OCI-LY7 (cell line): ENCODE results near the gene OR51B4. TPM values are rescaled to one million over a fixed set of nuclear protein-coding genes. Genes with fewer than 3 reads are reported as not detected.

Source experiments
- Bru-seq: library from RNA; stranded (reverse); fragments of 400-500 nt; gene quantifications from one replicate; lab custom pipeline; 2021; lab: Mats Ljungman, UMichigan
- BruChase-seq, 2 experiments: library from RNA; stranded (reverse); fragments of 400-500 nt; gene quantifications; one replicate each; lab custom pipeline; 2021; lab: Mats Ljungman, UMichigan
- BruUV-seq: library from RNA; stranded (reverse); fragments of 400-500 nt; replicated peaks from 2 replicates; lab custom pipeline; 2021; lab: Mats Ljungman, UMichigan
- CTCF ChIA-PET: fragments of 300-600 bp; sonication (Branson Sonifier 250); formaldehyde crosslinking; loops from one replicate; lab custom pipeline; 2022; ENCODE audit warnings: antibody characterized with exemption; ENCODE audit not compliant: unreplicated experiment; lab: Charles Lee
- POLR2A ChIA-PET: fragments of 300-600 bp; sonication (Branson Sonifier 250); formaldehyde crosslinking; loops from one replicate; lab custom pipeline; 2022; ENCODE audit warnings: antibody characterized with exemption; lab: Charles Lee
- DNase-seq: peaks from one replicate; pipeline ENCODE4 v3.0.0-alpha.2; 2015; ENCODE audit warnings: low spot score
- H2AFZ ChIP-seq: fragments of 200-600 bp; sonication (generic), shearing (Covaris generic); 2 replicates; pipeline ENCODE4 v1.6.1; 2014; ENCODE audit warnings: mild to moderate bottlenecking, antibody characterized with exemption, low read length, moderate library complexity
- H3K27ac ChIP-seq: fragments of 200-600 bp; sonication (generic); 2 replicates; pipeline ENCODE4 v1.5.1; 2014; ENCODE audit warnings: mixed run types, low read depth, mild to moderate bottlenecking, moderate library complexity, low read length, inconsistent platforms; ENCODE audit not compliant: poor library complexity, severe bottlenecking
- H3K36me3 ChIP-seq: fragments of 200-600 bp; sonication (generic); 2 replicates; pipeline ENCODE4 v1.6.1; 2014; ENCODE audit warnings: mild to moderate bottlenecking, antibody characterized with exemption, low read length, moderate library complexity, mixed read lengths; ENCODE audit not compliant: insufficient read depth
- H3K4me1 ChIP-seq: fragments of 200-600 bp; sonication (generic); 2 replicates; pipeline ENCODE4 v1.5.1; 2014; ENCODE audit warnings: mild to moderate bottlenecking, low read length; ENCODE audit not compliant: insufficient read depth, poor library complexity, severe bottlenecking
- H3K4me2 ChIP-seq: fragments of 200-600 bp; sonication (generic); 2 replicates; pipeline ENCODE4 v1.6.1; 2014; ENCODE audit warnings: mild to moderate bottlenecking, low read length
- H3K4me3 ChIP-seq: fragments of 200-600 bp; sonication (generic); 2 replicates; pipeline ENCODE4 v1.5.1; 2014; ENCODE audit warnings: mild to moderate bottlenecking, low read depth, low read length; ENCODE audit not compliant: poor library complexity, severe bottlenecking
- H3K79me2 ChIP-seq: fragments of 200-600 bp; sonication (generic); 2 replicates; pipeline ENCODE4 v1.6.1; 2016; ENCODE audit warnings: low read depth, mild to moderate bottlenecking, low read length, moderate library complexity, mixed read lengths; ENCODE audit not compliant: insufficient read depth
- H3K9me2 ChIP-seq: fragments of 200-600 bp; sonication (generic); 2 replicates; pipeline ENCODE4 v1.6.1; 2016; ENCODE audit warnings: mild to moderate bottlenecking, low read length, mixed read lengths; ENCODE audit not compliant: insufficient read depth
- H3K9me3 ChIP-seq: fragments of 200-600 bp; sonication (generic); 2 replicates; pipeline ENCODE4 v1.6.1; 2014; ENCODE audit warnings: mild to moderate bottlenecking, mixed run types, low read length, mixed read lengths
- H4K20me1 ChIP-seq: fragments of 200-600 bp; sonication (generic); 2 replicates; pipeline ENCODE4 v1.6.1; 2014; ENCODE audit warnings: mild to moderate bottlenecking, antibody characterized with exemption, low read length, moderate library complexity, mixed read lengths; ENCODE audit not compliant: insufficient read depth
- EZH2phosphoT487 ChIP-seq: fragments of 200-600 bp; sonication (generic); IDR thresholded peaks from 2 replicates; pipeline ENCODE4 v1.6.1; 2018; ENCODE audit warnings: low read depth, borderline replicate concordance, mild to moderate bottlenecking, mixed run types, antibody characterized with exemption, low read length, moderate library complexity, mixed read lengths
- intact Hi-C: fragments of 100-400 bp; cut with micrococcal nuclease; formaldehyde crosslinking; loops from one replicate; pipeline ENCODE4 v1.10.0; 2022; ENCODE audit not compliant: unreplicated experiment
- long read RNA-seq: library from polyadenylated mRNA; stranded (forward); transcript quantifications from one replicate; pipeline ENCODE4 v2.0.0, GENCODE V29; 2022
- total RNA-seq, 2 experiments: library from RNA; depleted of rRNA in 1 of 2; stranded (reverse); fragments of >200 nt in 1 of 2; shearing (Covaris generic) in 1 of 2; gene quantifications; 2 replicates each; pipeline ENCODE4 v1.2.3, GENCODE V29; 2014 to 2022
- TF ChIP-seq, protein P1 (sequence below): fragments of 200-600 bp; sonication (generic); conservative IDR thresholded peaks from 2 replicates; pipeline ENCODE4 v1.5.1; 2014; ENCODE audit warnings: mild to moderate bottlenecking, antibody characterized with exemption, low read length, moderate library complexity, mixed read lengths

OR51B4 gene
- total RNA-seq (2014; rRNA removed; shearing (Covaris generic)) (not detected in 2 replicates), total RNA-seq (2022) (not detected in 2 replicates), Bru-seq, nascent RNA (percentile 24 among the genes with signal in this experiment), BruChase-seq, experiment 1, labeled RNA remaining after a 6-hour chase (percentile 24 among the genes with signal in this experiment), BruChase-seq, experiment 2, labeled RNA remaining after a 2-hour chase (percentile 24 among the genes with signal in this experiment)
- long read RNA-seq, result 0 reads

- DNase-seq, result no peak
- BruUV-seq, result no TSS peak
- intact Hi-C loops, result no loop called here
- Histone ChIP-seq H3K27ac (no peak within 1 kb of the TSS), H2AFZ (no peak within 1 kb of the TSS), H3K4me3 (no peak within 1 kb of the TSS), H3K9me2 (no peaks in the 10 kb centered on the region), H3K79me2 (no peaks in the 10 kb centered on the region), H3K9me3 (no peaks in the 10 kb centered on the region), H3K4me2 (no peak within 1 kb of the TSS), H3K36me3 (no peaks in the 10 kb centered on the region), H3K4me1 (no peaks in the 10 kb centered on the region), H4K20me1 (no peaks in the 10 kb centered on the region)
- ChIA-PET CTCF (no interaction called here), POLR2A (no interaction called here)
- TF ChIP-seq, protein P1, sequence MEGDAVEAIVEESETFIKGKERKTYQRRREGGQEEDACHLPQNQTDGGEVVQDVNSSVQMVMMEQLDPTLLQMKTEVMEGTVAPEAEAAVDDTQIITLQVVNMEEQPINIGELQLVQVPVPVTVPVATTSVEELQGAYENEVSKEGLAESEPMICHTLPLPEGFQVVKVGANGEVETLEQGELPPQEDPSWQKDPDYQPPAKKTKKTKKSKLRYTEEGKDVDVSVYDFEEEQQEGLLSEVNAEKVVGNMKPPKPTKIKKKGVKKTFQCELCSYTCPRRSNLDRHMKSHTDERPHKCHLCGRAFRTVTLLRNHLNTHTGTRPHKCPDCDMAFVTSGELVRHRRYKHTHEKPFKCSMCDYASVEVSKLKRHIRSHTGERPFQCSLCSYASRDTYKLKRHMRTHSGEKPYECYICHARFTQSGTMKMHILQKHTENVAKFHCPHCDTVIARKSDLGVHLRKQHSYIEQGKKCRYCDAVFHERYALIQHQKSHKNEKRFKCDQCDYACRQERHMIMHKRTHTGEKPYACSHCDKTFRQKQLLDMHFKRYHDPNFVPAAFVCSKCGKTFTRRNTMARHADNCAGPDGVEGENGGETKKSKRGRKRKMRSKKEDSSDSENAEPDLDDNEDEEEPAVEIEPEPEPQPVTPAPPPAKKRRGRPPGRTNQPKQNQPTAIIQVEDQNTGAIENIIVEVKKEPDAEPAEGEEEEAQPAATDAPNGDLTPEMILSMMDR, result no peak
- TF ChIP-seq EZH2phosphoT487, result no peak
Measured at GRCh38 chr11:5301846-5302245, at the start of gene OR51B4. TSS of gene OR51B4 (minus strand) at chr11:5301946. CDS start at chr11:5301946, 0 bp downstream.

- Histone ChIP-seq H3K4me2 (no peak within 1 kb of the TSS), H3K36me3 (no peaks in the 10 kb centered on the region), H3K79me2 (no peaks in the 10 kb centered on the region), H3K9me2 (no peaks in the 10 kb centered on the region), H4K20me1 (no peaks in the 10 kb centered on the region), H2AFZ (no peak within 1 kb of the TSS), H3K27ac (no peak within 1 kb of the TSS), H3K4me3 (no peak within 1 kb of the TSS), H3K9me3 (no peaks in the 10 kb centered on the region), H3K4me1 (no peaks in the 10 kb centered on the region)
- BruUV-seq, result no TSS peak
- intact Hi-C loops, result no loop called here
- CTCF ChIA-PET, result no interaction called here
- DNase-seq, result no peak
- POLR2A ChIA-PET, result interaction anchor here (0.9 kb wide), 1 partner anchor 12 kb away, joined by 4 read pairs; no protein-coding TSS in a partner anchor
- TF ChIP-seq EZH2phosphoT487, result no peak
- TF ChIP-seq, protein P1, result no peak
Measured at GRCh38 chr11:5351208-5351607, 49.5 kb upstream of the OR51B4 start, which contains the start of gene OR51B6. TSS of gene OR51B6 (plus strand) at chr11:5351508. CDS start at chr11:5351508, 0 bp downstream.

GRCh38 chr11:5349550-5349949 is 47.8 kb upstream of the OR51B4 start:
- ChIA-PET POLR2A (no interaction called here), CTCF (no interaction called here)
- BruUV-seq, result no TSS peak
- Histone ChIP-seq H3K4me2 (no peak overlapping the region), H3K27ac (no peak overlapping the region), H3K36me3 (no peaks in the 10 kb centered on the region), H3K79me2 (no peaks in the 10 kb centered on the region), H3K9me2 (no peaks in the 10 kb centered on the region), H3K4me1 (no peaks in the 10 kb centered on the region), H3K9me3 (no peaks in the 10 kb centered on the region), H2AFZ (no peak overlapping the region), H3K4me3 (no peak overlapping the region), H4K20me1 (no peaks in the 10 kb centered on the region)
- no peak for DNase-seq
- TF ChIP-seq EZH2phosphoT487, result no peak
- TF ChIP-seq, protein P1, result no peak
- intact Hi-C loops, result no loop called here
